ENCODE data around the gene HIGD1B. TPM values are rescaled to one million over a fixed set of nuclear protein-coding genes. Genes with fewer than 3 reads are reported as not detected.

The HIGD1B gene
- polyA plus RNA-seq, 1 donor from 2014 or later: not detected

DNA sequence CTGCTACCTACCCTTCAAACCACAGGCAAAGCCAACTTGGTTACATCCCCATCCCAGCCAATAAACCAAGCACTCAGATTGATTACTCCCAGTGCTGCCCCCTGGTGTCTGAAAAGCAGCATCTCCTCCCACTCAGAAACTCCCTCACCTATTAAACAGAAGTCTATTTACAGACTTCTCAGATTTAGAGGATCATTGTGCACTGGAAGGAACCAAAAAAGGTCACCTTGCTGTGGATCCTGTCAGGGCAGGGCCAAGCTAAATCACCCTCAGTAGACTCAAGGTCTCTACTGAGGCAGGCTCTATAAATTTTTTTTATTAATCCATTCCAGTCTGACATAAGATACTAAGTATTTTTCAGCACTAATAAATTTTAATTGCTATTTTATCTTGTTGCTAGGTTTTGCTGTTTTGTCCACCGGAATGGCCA, 17.6 kb downstream of the HIGD1B start:
- Histone ChIP-seq H3K9me3 (ENCODE audit: low read length) (no peaks in the 10 kb centered on the region), H3K27ac (ENCODE audit: low read length) (no peak overlapping the region), H3K27me3 (ENCODE audit: insufficient read depth, low read depth, low read length) (no peaks in the 10 kb centered on the region), H3K79me2 (replicated peaks; ENCODE audit: insufficient read depth, low read length) (no peaks in the 10 kb centered on the region), H3K4me2 (ENCODE audit: low read length) (no peak overlapping the region), H3F3A (ENCODE audit: insufficient read depth, low read length, poor library complexity, severe bottlenecking) (no peaks in the 10 kb centered on the region), H3K36me3 (ENCODE audit: insufficient read depth, low read length) (peaks cover 4% of the 10 kb centered on the region), H3K9me2 (ENCODE audit: insufficient read depth, low read length) (no peaks in the 10 kb centered on the region), H2AFZ (ENCODE audit: low read depth, low read length) (no peak overlapping the region), H3K9ac (ENCODE audit: low read length) (no peak overlapping the region), H4K20me1 (ENCODE audit: insufficient read depth) (no peaks in the 10 kb centered on the region), H3K4me3 (ENCODE audit: low read length) (no peak overlapping the region)
- TF ChIP-seq, protein P1, sequence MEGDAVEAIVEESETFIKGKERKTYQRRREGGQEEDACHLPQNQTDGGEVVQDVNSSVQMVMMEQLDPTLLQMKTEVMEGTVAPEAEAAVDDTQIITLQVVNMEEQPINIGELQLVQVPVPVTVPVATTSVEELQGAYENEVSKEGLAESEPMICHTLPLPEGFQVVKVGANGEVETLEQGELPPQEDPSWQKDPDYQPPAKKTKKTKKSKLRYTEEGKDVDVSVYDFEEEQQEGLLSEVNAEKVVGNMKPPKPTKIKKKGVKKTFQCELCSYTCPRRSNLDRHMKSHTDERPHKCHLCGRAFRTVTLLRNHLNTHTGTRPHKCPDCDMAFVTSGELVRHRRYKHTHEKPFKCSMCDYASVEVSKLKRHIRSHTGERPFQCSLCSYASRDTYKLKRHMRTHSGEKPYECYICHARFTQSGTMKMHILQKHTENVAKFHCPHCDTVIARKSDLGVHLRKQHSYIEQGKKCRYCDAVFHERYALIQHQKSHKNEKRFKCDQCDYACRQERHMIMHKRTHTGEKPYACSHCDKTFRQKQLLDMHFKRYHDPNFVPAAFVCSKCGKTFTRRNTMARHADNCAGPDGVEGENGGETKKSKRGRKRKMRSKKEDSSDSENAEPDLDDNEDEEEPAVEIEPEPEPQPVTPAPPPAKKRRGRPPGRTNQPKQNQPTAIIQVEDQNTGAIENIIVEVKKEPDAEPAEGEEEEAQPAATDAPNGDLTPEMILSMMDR (IDR thresholded peaks at IDR 0.05; ENCODE audit: poor library complexity, severe bottlenecking): peak; percentile 82
- TF ChIP-seq RAD21 (conservative IDR thresholded peaks at IDR 0.05) (peak; percentile 75), SMC3 (conservative IDR thresholded peaks at IDR 0.05; ENCODE audit: poor library complexity) (peak; percentile 93), POLR2AphosphoS5 (IDR thresholded peaks at IDR 0.05) (no peak)

DNA sequence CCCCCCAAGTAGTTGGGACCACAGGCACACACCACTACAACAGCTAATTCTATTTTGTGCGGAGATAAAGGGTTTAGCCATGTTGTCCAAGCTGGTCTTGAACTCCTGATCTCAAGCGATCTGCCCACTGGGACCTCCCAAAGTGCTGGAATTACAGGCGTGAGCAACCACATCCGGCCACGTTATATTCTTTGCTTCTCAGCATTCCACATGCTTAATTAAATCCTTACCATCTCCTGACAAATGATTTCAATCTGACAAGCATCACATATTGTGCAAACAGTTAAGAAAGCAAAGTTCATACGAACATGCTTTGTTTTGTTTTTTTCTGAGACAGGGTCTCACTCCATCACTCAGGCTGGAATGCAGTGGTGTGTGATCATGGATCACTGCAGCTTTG, 18.2 kb downstream of the HIGD1B start:
- no peak overlapping the region for H3K27ac ChIP-seq (ENCODE audit: low read length)
- no peaks in the 10 kb centered on the region for H4K20me1 ChIP-seq (ENCODE audit: insufficient read depth)
- H3K36me3 ChIP-seq (ENCODE audit: insufficient read depth, low read length): peaks cover 4% of the 10 kb centered on the region
- no peak overlapping the region for H3K4me3 ChIP-seq (ENCODE audit: low read length)
- H3K9ac ChIP-seq (ENCODE audit: low read length): no peak overlapping the region
- H3K27me3 ChIP-seq (ENCODE audit: insufficient read depth, low read depth, low read length): no peaks in the 10 kb centered on the region
- no peak overlapping the region for H2AFZ ChIP-seq (ENCODE audit: low read depth, low read length)
- no peaks in the 10 kb centered on the region for H3K9me3 ChIP-seq (ENCODE audit: low read length)
- H3F3A ChIP-seq (ENCODE audit: insufficient read depth, low read length, poor library complexity, severe bottlenecking): no peaks in the 10 kb centered on the region
- H3K79me2 ChIP-seq (replicated peaks; ENCODE audit: insufficient read depth, low read length): no peaks in the 10 kb centered on the region
- TF ChIP-seq POLR2AphosphoS5 (IDR thresholded peaks at IDR 0.05) (no peak), RAD21 (conservative IDR thresholded peaks at IDR 0.05) (no peak), EP300 (conservative IDR thresholded peaks at IDR 0.05; ENCODE audit: poor library complexity, severe bottlenecking) (no peak), EZH2 (IDR thresholded peaks at IDR 0.05; ENCODE audit: borderline replicate concordance, insufficient read depth, low read length, poor library complexity, severe bottlenecking) (no peak)
- TF ChIP-seq, protein P1 (IDR thresholded peaks at IDR 0.05; ENCODE audit: poor library complexity, severe bottlenecking): no peak
- no peaks in the 10 kb centered on the region for H3K9me2 ChIP-seq (ENCODE audit: insufficient read depth, low read length)
- no peak overlapping the region for H3K4me2 ChIP-seq (ENCODE audit: low read length)

DNA sequence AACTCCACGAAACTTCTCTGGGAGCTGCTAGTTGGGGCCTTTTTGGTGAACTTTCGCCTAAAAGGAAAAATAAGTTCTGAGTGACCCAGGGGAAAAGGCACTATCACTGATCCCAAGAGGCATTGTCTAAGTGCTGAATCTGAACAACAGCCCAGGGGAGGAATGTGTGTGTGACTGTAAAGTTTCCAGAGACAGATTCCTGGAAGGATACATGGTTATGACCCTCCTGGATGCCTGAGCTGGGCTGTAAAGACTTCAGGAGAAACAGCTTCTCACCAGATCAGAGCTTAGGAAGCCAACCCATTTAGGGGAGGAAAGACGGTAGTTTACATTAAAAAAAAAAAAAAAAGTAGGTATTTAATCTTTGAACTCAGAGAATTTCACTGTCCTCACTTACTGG, 20.2 kb downstream of the HIGD1B start:
- H3F3A ChIP-seq (ENCODE audit: insufficient read depth, low read length, poor library complexity, severe bottlenecking): no peaks in the 10 kb centered on the region
- TF ChIP-seq POLR2AphosphoS5 (IDR thresholded peaks at IDR 0.05) (no peak), SMC3 (conservative IDR thresholded peaks at IDR 0.05; ENCODE audit: poor library complexity) (no peak), MXI1 (conservative IDR thresholded peaks at IDR 0.05; ENCODE audit: poor library complexity, severe bottlenecking) (no peak), EP300 (conservative IDR thresholded peaks at IDR 0.05; ENCODE audit: poor library complexity, severe bottlenecking) (no peak), RAD21 (conservative IDR thresholded peaks at IDR 0.05) (no peak), TAF1 (IDR thresholded peaks at IDR 0.05; ENCODE audit: low read depth) (no peak), EZH2 (IDR thresholded peaks at IDR 0.05; ENCODE audit: borderline replicate concordance, insufficient read depth, low read length, poor library complexity, severe bottlenecking) (no peak)
- TF ChIP-seq, protein P2, sequence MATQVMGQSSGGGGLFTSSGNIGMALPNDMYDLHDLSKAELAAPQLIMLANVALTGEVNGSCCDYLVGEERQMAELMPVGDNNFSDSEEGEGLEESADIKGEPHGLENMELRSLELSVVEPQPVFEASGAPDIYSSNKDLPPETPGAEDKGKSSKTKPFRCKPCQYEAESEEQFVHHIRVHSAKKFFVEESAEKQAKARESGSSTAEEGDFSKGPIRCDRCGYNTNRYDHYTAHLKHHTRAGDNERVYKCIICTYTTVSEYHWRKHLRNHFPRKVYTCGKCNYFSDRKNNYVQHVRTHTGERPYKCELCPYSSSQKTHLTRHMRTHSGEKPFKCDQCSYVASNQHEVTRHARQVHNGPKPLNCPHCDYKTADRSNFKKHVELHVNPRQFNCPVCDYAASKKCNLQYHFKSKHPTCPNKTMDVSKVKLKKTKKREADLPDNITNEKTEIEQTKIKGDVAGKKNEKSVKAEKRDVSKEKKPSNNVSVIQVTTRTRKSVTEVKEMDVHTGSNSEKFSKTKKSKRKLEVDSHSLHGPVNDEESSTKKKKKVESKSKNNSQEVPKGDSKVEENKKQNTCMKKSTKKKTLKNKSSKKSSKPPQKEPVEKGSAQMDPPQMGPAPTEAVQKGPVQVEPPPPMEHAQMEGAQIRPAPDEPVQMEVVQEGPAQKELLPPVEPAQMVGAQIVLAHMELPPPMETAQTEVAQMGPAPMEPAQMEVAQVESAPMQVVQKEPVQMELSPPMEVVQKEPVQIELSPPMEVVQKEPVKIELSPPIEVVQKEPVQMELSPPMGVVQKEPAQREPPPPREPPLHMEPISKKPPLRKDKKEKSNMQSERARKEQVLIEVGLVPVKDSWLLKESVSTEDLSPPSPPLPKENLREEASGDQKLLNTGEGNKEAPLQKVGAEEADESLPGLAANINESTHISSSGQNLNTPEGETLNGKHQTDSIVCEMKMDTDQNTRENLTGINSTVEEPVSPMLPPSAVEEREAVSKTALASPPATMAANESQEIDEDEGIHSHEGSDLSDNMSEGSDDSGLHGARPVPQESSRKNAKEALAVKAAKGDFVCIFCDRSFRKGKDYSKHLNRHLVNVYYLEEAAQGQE (IDR thresholded peaks at IDR 0.05; ENCODE audit: borderline replicate concordance): no peak
- TF ChIP-seq, protein P1 (IDR thresholded peaks at IDR 0.05; ENCODE audit: poor library complexity, severe bottlenecking): no peak
- no peak overlapping the region for H3K4me3 ChIP-seq (ENCODE audit: low read length)
- no peaks in the 10 kb centered on the region for H3K27me3 ChIP-seq (ENCODE audit: insufficient read depth, low read depth, low read length)
- H3K4me2 ChIP-seq (ENCODE audit: low read length): no peak overlapping the region
- no peaks in the 10 kb centered on the region for H3K9me3 ChIP-seq (ENCODE audit: low read length)
- H4K20me1 ChIP-seq (ENCODE audit: insufficient read depth): no peaks in the 10 kb centered on the region
- H2AFZ ChIP-seq (ENCODE audit: low read depth, low read length): no peak overlapping the region
- H3K79me2 ChIP-seq (replicated peaks; ENCODE audit: insufficient read depth, low read length): no peaks in the 10 kb centered on the region
- peaks cover 4% of the 10 kb centered on the region for H3K36me3 ChIP-seq (ENCODE audit: insufficient read depth, low read length)
- no peaks in the 10 kb centered on the region for H3K9me2 ChIP-seq (ENCODE audit: insufficient read depth, low read length)
- no peak overlapping the region for H3K9ac ChIP-seq (ENCODE audit: low read length)
- no peak overlapping the region for H3K27ac ChIP-seq (ENCODE audit: low read length)

Measured in neural cell (in vitro differentiated cells).